Heart left ventricle (tissue), 16 donors: Measurements from ENCODE around the gene LGI2. TPM values are rescaled to one million over a fixed set of nuclear protein-coding genes. Genes with fewer than 3 reads are reported as not detected.

ENCODE experiments used
- ATAC-seq, 4 donors: fragments of 200-7000 bp; cut with Tn5 transposase; one replicate each; pipeline ENCODE4 v1.9.1; 2020 to 2022; ENCODE audit warnings: moderate library complexity in 4 of 4, mild to moderate bottlenecking in 3 of 4, moderate number of reproducible peaks in 1 of 4
- DNase-seq, 5 donors: peaks; one replicate each; pipeline ENCODE4 v3.0.0-alpha.2; 2020
- H3K27ac ChIP-seq, 12 donors: fragments of 200-600 bp; sonication (generic) in 4 of 12; one replicate each; pipeline versions ENCODE4 v1.5.0 to v1.8.0; 2016 to 2022; ENCODE audit warnings: mild to moderate bottlenecking in 2 of 12
- H3K27me3 ChIP-seq, 9 donors: fragments of 200-600 bp; sonication (generic) in 2 of 9; one replicate each; pipeline versions ENCODE4 v1.5.1 to v1.8.0; 2016 to 2022; ENCODE audit warnings: mild to moderate bottlenecking in 3 of 9
- H3K36me3 ChIP-seq, 9 donors: fragments of 200-600 bp; sonication (generic) in 2 of 9; one replicate each; pipeline versions ENCODE4 v1.5.0 to v1.8.0; 2018 to 2022; ENCODE audit warnings: mild to moderate bottlenecking in 2 of 9
- H3K4me1 ChIP-seq, 12 donors: fragments of 200-600 bp; sonication (generic) in 4 of 12; one replicate each; pipeline versions ENCODE4 v1.5.0 to v1.8.0; 2016 to 2022; ENCODE audit warnings: mild to moderate bottlenecking in 3 of 12
- H3K4me3 ChIP-seq, 12 donors: fragments of 200-600 bp; sonication (generic) in 4 of 12; one replicate each; pipeline versions ENCODE4 v1.5.0 to v1.8.0; 2017 to 2022; ENCODE audit warnings: mild to moderate bottlenecking in 9 of 12, moderate library complexity in 4 of 12
- H3K9me3 ChIP-seq, 12 donors: fragments of 200-600 bp; sonication (generic) in 4 of 12; one replicate each; pipeline versions ENCODE4 v1.5.0 to v1.8.0; 2016 to 2022; ENCODE audit warnings: mild to moderate bottlenecking in 1 of 12
- POLR2A ChIP-seq, 2 donors: fragments of 450-650 bp; IDR thresholded peaks; one replicate each; pipeline ENCODE4 v1.6.1; 2017; ENCODE audit warnings: antibody characterized with exemption in 2 of 2, mild to moderate bottlenecking in 2 of 2, moderate library complexity in 2 of 2
- WGBS, 4 donors: extraction: QIAGEN DNeasy Blood & Tissue Kit in 2 of 4; methylation state at CpG; one replicate each; pipeline versions ENCODE4 v1.1.5 to v1.1.7; 2013 to 2018; 5-methylcytosine and 5-hydroxymethylcytosine counted together
- intact Hi-C, 10 donors: fragments of 100-400 bp; cut with DNase I; formaldehyde crosslinking; loops; one replicate each; pipeline versions ENCODE4 v1.11.1 to v1.14.2; 2022
- polyA plus RNA-seq, 2 donors: library from polyadenylated mRNA; stranded (reverse); fragments of 200-250 nt; gene quantifications; one replicate each; pipeline ENCODE4 v1.2.3, GENCODE V29; 2013
- total RNA-seq, 9 donors: library from RNA; depleted of rRNA in 2 of 9; stranded (reverse); fragments of >200 nt in 2 of 9; fragmentation: NEBNext Ultra II Directional in 3 of 9; extraction: Animal tissue kit (Norgen Biotek cat#: 25700) in 3 of 9; gene quantifications; one replicate each; pipeline versions ENCODE4 v1.1.0 to v1.2.4, GENCODE V29; 2016 to 2023
- TF ChIP-seq, protein P1 (sequence below), 12 donors: fragments of 200-600 bp; sonication (generic) in 4 of 12; IDR thresholded peaks; one replicate each; pipeline versions ENCODE4 v1.5.0 to v1.8.0; 2018 to 2022; ENCODE audit warnings: antibody characterized with exemption in 12 of 12, mild to moderate bottlenecking in 5 of 12
- donor health status: ischemic (EF 13 %, LVEDD 7.1; RV severe dilation, severe dysfunction).
- donor health status: healthy with polysubstance abuse.
- donor health status: DM: no; HTN: yes; CAD: no.
- donor health status: DM: no; HTN: no; CAD: no.
- donor health status: ischemic (EF 25% LVEDD 6.9; RV normal size, moderate dysfunction).
- donor health status: ischemic (EF 25% LVEDD 5.7; RV mildly dilated, moderate dysfunction).
- donor health status: healthy.
- donor health status: DM: yes; HTN: yes; CAD: no.
- donor health status: ischemic (EF 35%, LVEDD 5.7; RV mildly dilated, moderate dysfunction).
- donor health status: nonischemic (EF 11% LVEDD 7.7; RV severe dilation, severe dysfunction).
- donor health status: DM: yes; HTN: yes; CAD: no.
- donor health status: PGD.
- donor health status: ischemic (EF 29% LVEDD 5.4; RV normal size, mild dysfunction).
- donor health status: nonischemic (EF 23%, LVEDD 6.1; RV moderate dilation, normal function).

Gene LGI2
- total and polyA plus RNA-seq, 11 donors, result 0.50 to 10.6 (median 2.4) TPM

GRCh38 chr4:24980064-24980690 is 50.6 kb downstream of the LGI2 start:
- intact Hi-C loops, result loop anchor here (1.0 to 10.0 kb wide), 11 partner anchors 52 to 495 kb away; partner anchors contain the start of genes CCDC149 (in 1 of the 10), DHX15 (in 1 of the 10) and LGI2 (in 1 of the 10)
- no peaks in the 10 kb centered on the region for H3K9me3 ChIP-seq
- H3K27ac ChIP-seq, result peak overlapping the region; percentile 66 to 96 (median 87)
- H3K36me3 ChIP-seq, result no peaks in the 10 kb centered on the region
- ATAC-seq (peak; percentile 39 to 73 (median 57)), DNase-seq (peak in 4 of 5 donors; percentile 51 to 73 (median 62))
- H3K4me3 ChIP-seq, result peak overlapping the region in 10 of 12 donors; percentile 13 to 47 (median 39)
- 10 to 15% (median 14%) methylated on average over 17 of the region's 17 CpGs for WGBS, 4 donors
- no peak for TF ChIP-seq POLR2A (IDR thresholded peaks at IDR 0.05)
- TF ChIP-seq, protein P1, sequence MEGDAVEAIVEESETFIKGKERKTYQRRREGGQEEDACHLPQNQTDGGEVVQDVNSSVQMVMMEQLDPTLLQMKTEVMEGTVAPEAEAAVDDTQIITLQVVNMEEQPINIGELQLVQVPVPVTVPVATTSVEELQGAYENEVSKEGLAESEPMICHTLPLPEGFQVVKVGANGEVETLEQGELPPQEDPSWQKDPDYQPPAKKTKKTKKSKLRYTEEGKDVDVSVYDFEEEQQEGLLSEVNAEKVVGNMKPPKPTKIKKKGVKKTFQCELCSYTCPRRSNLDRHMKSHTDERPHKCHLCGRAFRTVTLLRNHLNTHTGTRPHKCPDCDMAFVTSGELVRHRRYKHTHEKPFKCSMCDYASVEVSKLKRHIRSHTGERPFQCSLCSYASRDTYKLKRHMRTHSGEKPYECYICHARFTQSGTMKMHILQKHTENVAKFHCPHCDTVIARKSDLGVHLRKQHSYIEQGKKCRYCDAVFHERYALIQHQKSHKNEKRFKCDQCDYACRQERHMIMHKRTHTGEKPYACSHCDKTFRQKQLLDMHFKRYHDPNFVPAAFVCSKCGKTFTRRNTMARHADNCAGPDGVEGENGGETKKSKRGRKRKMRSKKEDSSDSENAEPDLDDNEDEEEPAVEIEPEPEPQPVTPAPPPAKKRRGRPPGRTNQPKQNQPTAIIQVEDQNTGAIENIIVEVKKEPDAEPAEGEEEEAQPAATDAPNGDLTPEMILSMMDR (IDR thresholded peaks at IDR 0.05), result peak; percentile 82 to 95 (median 89)
- peaks cover 0 to 42% (median 8%) of the 10 kb centered on the region in 12 donors for H3K4me1 ChIP-seq
- no peaks in the 10 kb centered on the region for H3K27me3 ChIP-seq

- DNase-seq (peak in 4 of 5 donors; percentile 59 to 85 (median 76)), ATAC-seq (peak; percentile 86 to 95 (median 88))
- H3K9me3 ChIP-seq, result no peaks in the 10 kb centered on the region
- peak overlapping the region; percentile 66 to 96 (median 87) for H3K27ac ChIP-seq
- no peak for TF ChIP-seq POLR2A (IDR thresholded peaks at IDR 0.05)
- TF ChIP-seq, protein P1 (IDR thresholded peaks at IDR 0.05), result no peak
- H3K4me1 ChIP-seq, result peaks cover 0 to 40% (median 7%) of the 10 kb centered on the region in 12 donors
- no peaks in the 10 kb centered on the region for H3K27me3 ChIP-seq
- intact Hi-C loops, result loop anchor here in 5 of 10 donors (2.0 to 10.0 kb wide), 9 partner anchors 65 to 785 kb away; partner anchors contain the start of gene CCDC149 (in 4 of the 5)
- peak overlapping the region in 10 of 12 donors; percentile 13 to 47 (median 39) for H3K4me3 ChIP-seq
- 57 to 66% (median 59%) methylated on average over 7 of the region's 7 CpGs for WGBS, 4 donors
- no peaks in the 10 kb centered on the region for H3K36me3 ChIP-seq
These were observed 51.2 kb downstream of the LGI2 start for GRCh38 chr4:24979554-24979953.

DNA sequence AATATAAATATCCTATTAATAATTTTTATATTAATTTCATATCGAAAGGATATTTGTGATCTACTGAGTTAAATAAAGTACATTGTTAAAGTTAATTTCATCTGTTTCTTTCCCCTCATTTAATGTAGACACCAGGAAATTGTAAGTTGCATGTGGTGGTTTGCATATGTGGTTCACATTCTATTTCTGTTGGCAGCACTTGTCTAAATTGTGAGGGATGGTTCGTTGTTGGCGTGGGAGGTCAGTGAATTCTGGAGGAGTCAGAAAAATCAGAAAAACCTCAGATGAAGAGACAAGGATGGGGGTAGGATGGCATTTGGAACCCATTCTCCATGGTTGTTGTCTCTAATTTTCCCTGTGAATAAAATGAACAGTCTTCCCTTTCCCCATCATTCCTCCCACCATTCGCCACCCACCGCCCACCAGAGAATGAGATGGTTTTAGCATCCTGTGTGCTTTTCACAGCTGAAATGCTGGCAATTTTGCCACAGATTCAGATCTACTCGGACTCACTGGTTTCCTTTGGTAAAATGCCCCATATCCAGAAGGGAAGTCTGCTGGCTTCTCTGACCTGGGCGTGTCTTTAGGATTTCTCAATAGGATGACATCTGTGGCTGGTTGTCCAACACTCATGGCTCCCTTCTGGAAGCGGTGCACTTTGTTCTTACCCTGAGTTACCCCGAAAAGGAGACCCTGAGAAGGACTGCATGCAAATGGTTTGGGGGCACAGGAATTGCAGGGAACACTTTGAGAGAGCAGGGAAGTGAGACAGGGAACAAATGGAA is 52.3 kb downstream of the LGI2 start:
- H3K9me3 ChIP-seq, result no peaks in the 10 kb centered on the region
- H3K36me3 ChIP-seq, result no peaks in the 10 kb centered on the region
- WGBS, 4 donors, result 77 to 90% (median 82%) methylated on average over 9 of the region's 9 CpGs
- peaks cover 0 to 46% (median 7%) of the 10 kb centered on the region in 12 donors for H3K4me1 ChIP-seq
- H3K4me3 ChIP-seq, result peak overlapping the region in 1 of 12 donors; percentile 46
- no peak for DNase-seq
- ATAC-seq, result peak in 3 of 4 donors; percentile 32 to 46 (median 42)
- H3K27me3 ChIP-seq, result no peaks in the 10 kb centered on the region
- H3K27ac ChIP-seq, result peak overlapping the region; percentile 43 to 96 (median 87)
- intact Hi-C loops, result loop anchor here in 5 of 10 donors (2.0 to 10.0 kb wide), 9 partner anchors 64 to 786 kb away; partner anchors contain the start of gene CCDC149 (in 4 of the 5)
- no peak for TF ChIP-seq POLR2A (IDR thresholded peaks at IDR 0.05)
- TF ChIP-seq, protein P1 (IDR thresholded peaks at IDR 0.05), result no peak
